ENCODE data around the gene ZPLD1. TPM values are rescaled to one million over a fixed set of nuclear protein-coding genes. Genes with fewer than 3 reads are reported as not detected.

ZPLD1 gene
- total RNA-seq, 4 donors from 2014 or later: 0.26 TPM; not detected in 3

GRCh38 chr3:102470066-102470465 lies 35.3 kb downstream of the ZPLD1 start:
- 80% methylated on average over 6 of the region's 6 CpGs for WGBS
- TF ChIP-seq, protein P1, sequence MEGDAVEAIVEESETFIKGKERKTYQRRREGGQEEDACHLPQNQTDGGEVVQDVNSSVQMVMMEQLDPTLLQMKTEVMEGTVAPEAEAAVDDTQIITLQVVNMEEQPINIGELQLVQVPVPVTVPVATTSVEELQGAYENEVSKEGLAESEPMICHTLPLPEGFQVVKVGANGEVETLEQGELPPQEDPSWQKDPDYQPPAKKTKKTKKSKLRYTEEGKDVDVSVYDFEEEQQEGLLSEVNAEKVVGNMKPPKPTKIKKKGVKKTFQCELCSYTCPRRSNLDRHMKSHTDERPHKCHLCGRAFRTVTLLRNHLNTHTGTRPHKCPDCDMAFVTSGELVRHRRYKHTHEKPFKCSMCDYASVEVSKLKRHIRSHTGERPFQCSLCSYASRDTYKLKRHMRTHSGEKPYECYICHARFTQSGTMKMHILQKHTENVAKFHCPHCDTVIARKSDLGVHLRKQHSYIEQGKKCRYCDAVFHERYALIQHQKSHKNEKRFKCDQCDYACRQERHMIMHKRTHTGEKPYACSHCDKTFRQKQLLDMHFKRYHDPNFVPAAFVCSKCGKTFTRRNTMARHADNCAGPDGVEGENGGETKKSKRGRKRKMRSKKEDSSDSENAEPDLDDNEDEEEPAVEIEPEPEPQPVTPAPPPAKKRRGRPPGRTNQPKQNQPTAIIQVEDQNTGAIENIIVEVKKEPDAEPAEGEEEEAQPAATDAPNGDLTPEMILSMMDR (IDR thresholded peaks at IDR 0.05): no peak
- TF ChIP-seq EP300 (IDR thresholded peaks at IDR 0.05): no peak
- TF ChIP-seq POLR2A (IDR thresholded peaks at IDR 0.05; ENCODE audit: low read depth): no peak
- TF ChIP-seq POLR2AphosphoS5 (IDR thresholded peaks at IDR 0.05): no peak
- Histone ChIP-seq H3K9me3 (no peaks in the 10 kb centered on the region), H3K4me3 (no peak overlapping the region), H3K27me3 (no peaks in the 10 kb centered on the region), H3K36me3 (no peaks in the 10 kb centered on the region), H3K27ac (replicated peaks in 1 of 4) (no peak overlapping the region), H3K4me1 (no peaks in the 10 kb centered on the region)
- DNase-seq (ENCODE audit: extremely low spot score): no peak
- intact Hi-C loops (cut with DNase I): no loop called here

GRCh38 chr3:102471001-102471400 lies 36.2 kb downstream of the ZPLD1 start:
- Histone ChIP-seq H3K4me1 (no peaks in the 10 kb centered on the region), H3K27me3 (no peaks in the 10 kb centered on the region), H3K36me3 (no peaks in the 10 kb centered on the region), H3K27ac (replicated peaks in 1 of 4) (no peak overlapping the region), H3K9me3 (no peaks in the 10 kb centered on the region), H3K4me3 (no peak overlapping the region)
- intact Hi-C loops (cut with DNase I): no loop called here
- no peak for DNase-seq (ENCODE audit: extremely low spot score)
- WGBS: 90% methylated on average over 10 of the region's 10 CpGs
- TF ChIP-seq POLR2A (IDR thresholded peaks at IDR 0.05; ENCODE audit: low read depth) (no peak), POLR2AphosphoS5 (IDR thresholded peaks at IDR 0.05) (no peak), EP300 (IDR thresholded peaks at IDR 0.05) (no peak)
- TF ChIP-seq, protein P1 (IDR thresholded peaks at IDR 0.05): no peak

DNA sequence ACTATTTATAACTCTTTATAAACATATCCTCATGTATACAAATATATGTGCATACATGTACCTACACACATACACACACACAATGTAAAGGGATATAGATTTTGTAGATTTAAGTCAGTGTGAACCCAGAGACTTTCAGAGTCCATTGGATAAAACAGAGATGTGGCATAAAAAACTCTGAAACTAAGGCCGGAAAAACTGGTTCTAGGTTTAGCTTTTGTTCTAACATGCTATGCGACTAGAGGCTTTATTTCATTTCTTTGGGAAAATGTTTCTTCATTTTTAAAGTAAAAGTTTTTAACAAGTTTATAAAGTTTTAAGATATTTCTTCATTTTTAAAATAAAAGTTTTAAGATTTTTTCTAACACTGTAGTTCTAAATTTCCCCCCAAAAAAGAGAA lies 36.7 kb downstream of the ZPLD1 start:
- Histone ChIP-seq H3K9me3 (no peaks in the 10 kb centered on the region), H3K4me3 (no peak overlapping the region), H3K27ac (replicated peaks in 1 of 4) (no peak overlapping the region), H3K36me3 (no peaks in the 10 kb centered on the region), H3K4me1 (no peaks in the 10 kb centered on the region), H3K27me3 (no peaks in the 10 kb centered on the region)
- WGBS: 99% methylated on average over 2 of the region's 2 CpGs
- intact Hi-C loops (cut with DNase I): no loop called here
- TF ChIP-seq, protein P1 (IDR thresholded peaks at IDR 0.05): no peak
- TF ChIP-seq POLR2A (IDR thresholded peaks at IDR 0.05; ENCODE audit: low read depth): no peak
- no peak for TF ChIP-seq POLR2AphosphoS5 (IDR thresholded peaks at IDR 0.05)
- TF ChIP-seq EP300 (IDR thresholded peaks at IDR 0.05): no peak
- no peak for DNase-seq (ENCODE audit: extremely low spot score)

GRCh38 chr3:102473648-102474047 lies 38.8 kb downstream of the ZPLD1 start:
- H3K27ac ChIP-seq (replicated peaks in 1 of 4): no peak overlapping the region
- H3K36me3 ChIP-seq: no peaks in the 10 kb centered on the region
- H3K4me3 ChIP-seq: no peak overlapping the region
- H3K9me3 ChIP-seq: no peaks in the 10 kb centered on the region
- TF ChIP-seq POLR2A (IDR thresholded peaks at IDR 0.05; ENCODE audit: low read depth) (no peak), EP300 (IDR thresholded peaks at IDR 0.05) (no peak), POLR2AphosphoS5 (IDR thresholded peaks at IDR 0.05) (no peak)
- TF ChIP-seq, protein P1 (IDR thresholded peaks at IDR 0.05): no peak
- no peaks in the 10 kb centered on the region for H3K27me3 ChIP-seq
- no peak for DNase-seq (ENCODE audit: extremely low spot score)
- intact Hi-C loops (cut with DNase I): no loop called here
- H3K4me1 ChIP-seq: no peaks in the 10 kb centered on the region

GRCh38 chr3:102474207-102474606 lies 39.4 kb downstream of the ZPLD1 start:
- intact Hi-C loops (cut with DNase I): no loop called here
- 90% methylated on average over 6 of the region's 6 CpGs for WGBS
- Histone ChIP-seq H3K27me3 (no peaks in the 10 kb centered on the region), H3K36me3 (no peaks in the 10 kb centered on the region), H3K4me1 (no peaks in the 10 kb centered on the region), H3K27ac (replicated peaks in 1 of 4) (no peak overlapping the region), H3K9me3 (no peaks in the 10 kb centered on the region), H3K4me3 (no peak overlapping the region)
- no peak for DNase-seq (ENCODE audit: extremely low spot score)
- TF ChIP-seq EP300 (IDR thresholded peaks at IDR 0.05) (no peak), POLR2AphosphoS5 (IDR thresholded peaks at IDR 0.05) (no peak), POLR2A (IDR thresholded peaks at IDR 0.05; ENCODE audit: low read depth) (no peak)
- TF ChIP-seq, protein P1 (IDR thresholded peaks at IDR 0.05): no peak

All from esophagus muscularis mucosa (tissue), 4 donors.